NOMO-1 treated with DMSO at 0.1 percent for 48 hours (cell line): Measurements from ENCODE around the gene ATP7A.
"Not testable (repeated sequence)": the region's sequence is repeated elsewhere in the genome, so short reads cannot be mapped to it uniquely, and the experiment has no call there.

ENCODE experiments used
- DNase-seq: peaks from one replicate; lab custom pipeline; 2025; ENCODE audit not compliant: unreplicated experiment; lab: John Stamatoyannopoulos, UW

The ATP7A gene

DNA sequence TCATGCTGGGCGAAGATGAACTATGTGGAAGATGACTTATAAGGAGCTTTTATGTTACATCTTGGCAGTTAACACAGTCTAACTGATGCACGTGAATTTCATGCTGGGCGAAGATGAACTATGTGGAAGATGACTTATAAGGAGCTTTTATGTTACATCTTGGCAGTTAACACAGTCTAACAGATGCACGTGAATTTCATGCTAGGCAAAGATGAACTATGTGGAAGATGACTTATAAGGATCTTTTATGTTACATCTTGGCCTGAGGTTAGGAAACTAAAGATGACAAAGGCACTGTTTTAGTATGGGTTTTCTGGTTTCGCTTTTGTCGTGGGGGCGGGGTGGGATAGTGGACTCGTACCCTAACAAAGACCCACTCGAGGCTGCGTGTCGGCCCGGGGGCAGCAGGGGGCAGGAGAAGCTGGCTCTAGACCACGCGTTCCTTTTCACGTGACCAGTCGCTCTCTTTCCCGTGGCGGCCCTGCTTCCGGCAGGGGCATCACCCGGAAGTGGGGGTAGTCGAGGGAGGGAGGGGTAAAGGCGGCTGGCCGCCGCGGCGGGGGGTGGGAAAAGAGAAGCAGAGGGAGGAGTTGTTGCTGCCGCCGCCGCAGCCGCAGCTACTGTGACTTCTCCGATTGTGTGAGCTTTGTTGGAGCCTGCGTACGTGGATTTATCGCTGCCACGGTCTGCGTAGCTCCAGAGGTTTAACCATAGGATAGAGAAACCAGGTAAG lies at the start of gene ATP7A:
TSS of gene ATP7A (plus strand) at position 586 of the 733 bp plus-strand sequence. CDS start 60,949 bp downstream, outside the sequence.
- peak; percentile 91 for DNase-seq

DNA sequence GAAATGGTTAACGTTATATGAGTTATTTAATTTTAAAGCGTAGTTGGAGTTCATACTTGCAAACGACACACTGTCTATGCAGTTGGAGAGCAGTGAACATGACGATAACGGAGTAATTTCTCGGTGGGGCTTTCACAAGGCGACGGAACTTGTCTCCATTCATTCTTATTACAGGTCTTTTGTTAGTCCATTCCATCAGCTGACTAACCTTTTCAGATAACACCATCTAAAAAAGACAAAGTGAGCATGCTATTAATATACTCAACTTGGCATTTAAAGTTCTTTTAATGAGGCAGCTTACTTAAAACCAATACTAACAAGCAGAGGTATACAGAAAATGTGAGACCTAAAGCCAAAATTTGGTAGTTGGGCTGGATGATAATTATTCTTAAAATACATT lies 35.1 kb upstream of the ATP7A start:
- no peak for DNase-seq

DNA sequence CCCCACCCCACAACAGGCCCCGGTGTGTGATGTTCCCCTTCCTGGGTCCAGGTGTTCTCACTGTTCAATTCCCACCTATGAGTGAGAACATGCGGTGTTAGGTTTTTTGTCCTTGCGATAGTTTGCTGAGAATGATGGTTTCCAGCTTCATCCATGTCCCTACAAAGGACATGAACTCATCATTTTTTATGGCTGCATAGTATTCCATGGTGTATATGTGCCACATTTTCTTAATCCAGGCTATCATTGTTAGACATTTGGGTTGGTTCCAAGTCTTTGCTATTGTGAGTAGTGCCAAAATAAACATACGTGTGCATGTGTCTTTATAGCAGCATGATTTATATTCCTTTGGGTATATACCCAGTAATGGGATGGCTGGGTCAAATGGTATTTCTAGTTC lies 29.1 kb upstream of the ATP7A start:
- DNase-seq, result not testable (repeated sequence)

DNA sequence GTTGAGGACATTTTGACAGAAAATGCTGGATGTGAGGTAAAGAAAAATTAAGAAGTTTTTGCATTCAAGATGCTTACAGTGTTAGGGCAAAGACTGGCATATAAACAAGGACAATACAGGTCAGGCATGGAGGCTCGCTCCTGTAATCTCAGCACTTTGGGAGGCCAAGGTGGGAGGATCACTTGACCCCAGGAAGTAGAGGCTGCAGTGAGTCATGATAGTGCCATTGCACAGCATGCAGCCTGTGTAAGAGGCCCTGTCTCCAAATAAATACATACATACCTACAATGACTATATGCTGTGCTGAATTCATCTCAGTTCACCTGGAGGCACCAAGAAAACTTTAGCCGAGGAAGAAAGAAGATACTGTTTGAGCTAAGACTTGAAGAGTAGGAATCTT lies 17.6 kb upstream of the ATP7A start:
- DNase-seq, result no peak

DNA sequence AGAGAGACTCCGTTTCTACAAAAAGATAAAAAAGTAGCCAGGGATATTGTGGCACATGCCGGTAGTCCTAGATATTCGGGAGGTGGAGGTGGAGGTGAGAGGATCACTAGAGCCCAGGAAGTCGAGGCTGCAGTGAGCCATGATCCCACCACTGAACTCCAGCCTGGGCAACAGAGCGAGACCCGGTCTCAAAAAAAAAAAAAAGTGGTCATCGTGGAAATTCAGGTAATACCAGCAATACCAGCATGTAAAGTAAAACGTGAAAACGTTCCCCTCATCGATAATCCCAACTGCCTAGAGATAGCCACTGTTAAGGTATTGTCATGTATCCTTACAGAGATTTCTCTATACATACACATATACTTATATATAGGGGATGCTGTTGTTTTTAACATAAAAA lies 16.8 kb upstream of the ATP7A start:
- DNase-seq, result no peak

DNA sequence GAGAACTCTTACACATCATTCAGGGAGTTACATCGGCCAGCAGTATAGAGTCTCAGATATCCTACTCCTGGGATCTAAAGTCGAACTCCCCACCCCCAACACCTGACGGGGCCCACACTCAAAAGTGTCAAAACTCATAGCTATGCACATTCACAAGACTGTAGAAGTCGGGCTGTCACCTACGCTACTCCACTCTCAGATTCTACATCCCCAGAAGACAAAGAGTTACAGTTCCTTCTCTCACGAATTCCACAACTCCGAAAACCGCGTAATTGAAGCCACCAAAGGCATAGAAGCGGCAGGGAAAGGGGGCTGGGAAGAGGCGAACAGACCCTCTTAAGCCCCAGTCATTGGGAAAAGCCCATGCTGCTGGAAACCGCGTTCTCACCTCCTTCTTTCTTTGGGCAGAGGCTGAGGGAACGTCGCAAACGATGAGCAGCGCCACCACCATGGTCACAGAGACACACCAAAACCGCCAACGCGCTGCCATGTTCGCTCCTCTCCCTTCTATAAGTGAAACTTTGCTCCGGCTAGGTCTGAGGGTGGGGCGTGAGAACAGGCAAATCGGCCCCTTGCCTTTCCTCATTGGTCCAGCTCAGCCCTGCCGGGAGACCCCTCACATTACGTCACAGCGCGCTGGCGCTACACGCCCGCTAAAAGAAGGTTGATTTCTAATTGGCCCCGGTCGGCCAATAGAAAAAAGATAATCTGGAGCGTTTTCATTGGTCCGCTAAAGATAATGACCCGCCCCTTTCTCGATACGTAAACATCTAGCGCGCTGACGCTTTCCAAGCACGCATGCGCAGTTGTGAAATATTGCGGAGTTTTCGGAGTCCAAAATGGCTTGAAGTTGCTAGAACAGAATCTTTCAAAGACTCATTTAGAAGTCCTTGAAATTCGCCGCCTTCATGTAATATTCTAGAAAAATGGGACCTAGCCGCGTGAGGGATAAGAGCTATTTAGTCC lies 15.3 kb upstream of the ATP7A start, which contains the start of gene MAGT1:
TSS of gene MAGT1 (minus strand) at position 515 of the 966 bp plus-strand sequence. CDS start at position 490, 25 bp downstream.
- peak; percentile 94 for DNase-seq

DNA sequence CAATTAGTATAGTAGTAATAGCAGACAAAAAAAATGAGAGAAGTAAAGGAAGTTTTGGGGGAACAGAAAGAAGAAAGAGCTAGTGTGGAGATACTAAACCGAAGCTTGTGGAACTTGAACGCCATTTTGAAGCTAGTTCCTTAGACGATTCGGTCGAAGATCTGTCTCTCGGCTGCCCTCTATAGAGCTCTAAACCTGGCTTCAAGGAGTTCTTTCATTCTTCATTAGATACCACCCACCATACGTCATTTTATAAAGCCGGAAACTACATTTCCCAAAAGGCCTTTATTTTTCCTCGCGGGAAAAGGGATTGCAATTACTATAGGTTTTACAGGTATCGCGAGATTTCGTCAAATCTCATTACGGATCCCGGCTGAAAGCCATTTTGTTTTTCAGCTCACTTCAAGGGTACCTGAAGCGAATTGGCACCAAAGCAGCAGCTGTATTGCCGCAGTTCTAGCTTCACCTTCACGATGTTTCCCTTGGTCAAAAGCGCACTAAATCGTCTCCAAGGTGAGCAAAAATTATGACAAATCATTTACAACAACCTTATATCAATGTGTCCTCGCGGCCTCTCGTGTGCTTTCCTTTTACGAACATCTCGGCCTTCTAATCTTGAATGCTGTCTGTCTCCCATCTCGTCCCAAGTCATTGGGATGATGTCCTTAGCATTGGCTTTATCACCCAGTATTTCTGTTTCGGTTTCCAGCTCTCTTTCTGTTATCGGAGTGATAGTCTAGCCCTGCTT lies 11.2 kb upstream of the ATP7A start, which contains the start of gene COX7B:
TSS of gene COX7B (plus strand) at position 388 of the 748 bp plus-strand sequence. CDS start at position 474, 86 bp downstream.
- DNase-seq, result peak; percentile 95

DNA sequence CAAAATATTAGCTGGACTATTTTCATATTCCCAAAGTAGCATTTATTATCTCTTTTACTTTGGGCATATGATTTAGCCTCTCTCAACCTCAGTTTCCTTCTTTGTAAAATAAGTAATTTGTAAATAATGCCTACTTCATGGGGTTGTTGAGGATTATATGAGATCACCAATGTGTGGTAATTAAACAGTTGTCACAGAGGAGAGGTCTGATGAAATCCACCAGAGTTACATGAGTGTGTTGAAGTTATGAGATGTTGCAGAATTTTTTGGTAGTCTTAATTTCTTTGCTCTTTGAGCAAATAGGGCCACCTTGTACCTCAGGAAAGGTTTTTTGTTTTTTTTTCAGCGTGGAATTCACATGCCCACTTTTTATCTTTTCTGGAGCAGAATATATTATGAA lies 9.8 kb upstream of the ATP7A start:
- DNase-seq, result peak; percentile 16

DNA sequence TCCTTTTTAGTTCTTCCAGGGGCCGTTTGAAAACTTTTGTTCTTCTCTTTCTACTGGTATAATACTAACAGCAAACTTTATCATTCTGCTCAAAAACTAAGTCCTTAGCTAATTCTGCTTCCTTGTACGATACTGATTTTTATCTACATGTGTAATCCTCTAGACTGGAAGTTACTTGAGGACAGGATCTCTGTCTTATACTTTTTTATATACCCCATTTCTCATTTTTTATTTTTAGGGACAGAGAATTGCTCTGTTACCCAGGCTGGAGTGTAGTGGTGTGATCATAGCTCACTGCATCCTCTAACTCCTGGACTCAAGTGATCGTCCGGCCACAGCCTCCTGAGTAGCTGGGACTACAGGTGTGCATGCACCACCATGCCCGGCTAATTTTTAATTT lies 9.0 kb upstream of the ATP7A start:
- no peak for DNase-seq

DNA sequence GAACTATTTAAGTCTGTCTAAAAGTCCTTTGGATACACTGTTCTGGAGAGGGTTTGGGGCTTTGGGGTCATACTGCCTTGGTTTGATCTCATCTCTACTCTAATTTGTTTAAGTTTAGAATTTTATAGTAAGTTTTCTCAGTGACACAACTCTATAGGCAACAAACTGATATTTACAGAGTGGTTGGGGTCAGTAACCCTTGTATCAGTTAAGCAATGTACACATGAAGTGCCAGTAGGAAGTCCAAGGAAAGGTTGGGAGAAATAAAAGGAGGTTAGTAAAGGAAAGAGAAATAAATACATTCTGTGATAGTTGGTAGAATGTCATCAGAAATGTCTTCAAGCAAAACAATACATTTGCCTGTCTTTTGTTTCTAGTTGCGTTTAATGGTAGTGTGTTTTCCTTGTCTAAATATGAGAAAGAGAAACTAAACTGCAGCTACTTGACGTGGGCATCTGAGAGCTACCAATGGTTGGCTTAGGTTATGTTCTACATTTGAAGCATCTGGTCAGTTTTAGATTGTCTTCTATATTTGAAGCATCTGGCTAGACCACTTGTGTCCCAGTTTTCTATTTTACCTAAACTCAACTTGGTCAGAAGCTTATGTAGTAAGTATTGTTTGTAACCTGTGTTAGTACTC lies 6.9 kb downstream of the ATP7A start:
- no peak for DNase-seq

DNA sequence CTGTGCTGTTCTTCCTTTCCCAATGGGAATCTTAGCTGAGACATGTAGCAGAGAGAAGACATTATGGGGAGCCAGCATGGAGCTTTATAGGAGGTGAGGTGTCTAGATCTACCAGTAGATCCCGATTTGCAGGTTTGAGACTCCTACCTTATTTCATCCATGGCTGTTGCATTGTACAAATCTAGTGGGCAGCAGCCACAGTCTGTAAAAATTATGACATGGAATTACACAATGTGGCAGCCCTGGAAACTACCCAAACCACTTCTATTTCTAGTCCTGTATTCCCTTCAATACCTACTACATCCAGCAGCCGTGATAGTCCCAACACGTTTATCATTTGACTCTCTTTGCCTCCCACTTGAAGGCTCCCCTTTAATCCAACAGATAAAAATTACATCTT lies 8.1 kb downstream of the ATP7A start:
- DNase-seq, result peak; percentile 37

DNA sequence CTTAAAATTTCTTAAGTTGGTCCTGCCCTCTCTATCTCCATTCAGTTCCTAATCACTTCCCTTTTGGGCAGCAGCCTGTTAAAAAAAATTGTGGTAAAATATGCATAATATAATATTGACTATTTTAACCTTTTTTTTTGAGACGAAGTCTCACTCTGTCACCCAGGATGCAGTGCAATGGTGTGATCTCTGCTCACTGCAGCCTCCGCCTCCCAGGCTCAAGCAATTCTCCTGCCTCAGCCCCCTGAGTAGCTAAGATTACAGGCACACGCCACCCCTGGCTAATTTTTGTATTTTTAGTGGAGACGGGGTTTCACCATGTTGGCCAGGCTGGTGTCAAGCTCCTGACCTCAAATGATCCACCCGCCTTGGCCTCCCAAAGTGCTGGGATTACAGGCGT lies 8.9 kb downstream of the ATP7A start:
- not testable (repeated sequence) for DNase-seq

DNA sequence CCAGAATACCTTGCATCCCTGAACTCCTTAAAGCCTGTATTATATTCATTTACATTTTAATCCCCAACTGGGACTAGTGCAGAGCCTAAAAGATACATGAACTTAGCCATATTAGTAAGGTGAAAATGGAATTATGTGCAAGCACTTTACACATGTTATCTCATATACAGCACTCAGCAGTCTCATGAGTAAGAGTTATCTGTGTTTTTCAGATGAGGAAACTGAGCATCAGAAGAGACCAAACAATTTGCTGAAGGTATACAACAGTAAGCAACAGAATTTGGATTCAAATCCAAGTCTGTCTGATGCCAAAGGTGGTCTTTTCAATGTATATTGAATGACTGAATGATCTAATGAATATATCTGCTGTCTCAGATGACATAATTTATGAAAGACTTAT lies 12.3 kb downstream of the ATP7A start:
- DNase-seq, result no peak

DNA sequence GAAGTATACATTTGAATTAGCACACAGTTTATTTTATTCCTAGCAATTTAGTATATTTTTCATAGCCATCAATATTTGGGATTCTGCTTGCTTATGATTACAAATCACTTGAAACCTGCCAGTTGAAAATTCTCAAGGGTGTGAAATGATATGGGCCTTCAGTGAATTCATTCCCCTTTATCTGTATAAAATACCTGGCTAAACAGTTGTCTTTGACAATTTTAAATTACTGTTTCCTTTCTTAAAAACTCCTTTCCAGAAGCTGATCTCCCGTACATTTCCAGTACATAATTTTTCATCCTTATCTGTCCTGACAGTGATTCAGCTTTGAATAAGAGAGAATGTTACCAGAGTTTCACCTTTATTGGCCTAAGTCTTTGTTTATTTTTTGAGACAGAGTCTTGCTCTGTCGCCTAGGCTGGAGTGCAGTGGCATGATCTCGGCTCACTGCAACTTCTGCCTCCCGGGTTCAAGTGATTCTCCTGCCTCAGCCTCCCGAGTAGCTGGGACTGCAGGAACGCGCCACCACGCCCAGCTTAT lies 13.9 kb downstream of the ATP7A start:
- no peak for DNase-seq

DNA sequence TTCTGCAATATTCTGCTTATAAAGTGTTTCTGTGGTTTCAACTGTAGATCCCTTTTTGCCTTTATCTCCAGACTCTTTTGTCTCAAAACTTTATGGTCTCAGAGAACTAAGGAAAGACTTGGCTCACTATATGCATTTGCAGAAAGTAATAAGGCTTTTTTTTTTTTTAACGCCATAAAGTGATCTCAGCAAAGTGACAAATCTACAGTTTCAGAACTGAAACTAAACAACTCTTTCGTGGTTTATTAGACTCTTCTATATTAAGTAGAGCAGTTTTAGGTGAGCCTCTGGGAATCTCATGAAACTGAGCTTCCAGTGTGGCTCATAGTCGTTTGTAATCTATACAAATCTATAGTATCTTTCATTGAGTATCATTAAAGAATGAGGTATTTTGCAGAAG lies 15.3 kb downstream of the ATP7A start:
- DNase-seq, result no peak

DNA sequence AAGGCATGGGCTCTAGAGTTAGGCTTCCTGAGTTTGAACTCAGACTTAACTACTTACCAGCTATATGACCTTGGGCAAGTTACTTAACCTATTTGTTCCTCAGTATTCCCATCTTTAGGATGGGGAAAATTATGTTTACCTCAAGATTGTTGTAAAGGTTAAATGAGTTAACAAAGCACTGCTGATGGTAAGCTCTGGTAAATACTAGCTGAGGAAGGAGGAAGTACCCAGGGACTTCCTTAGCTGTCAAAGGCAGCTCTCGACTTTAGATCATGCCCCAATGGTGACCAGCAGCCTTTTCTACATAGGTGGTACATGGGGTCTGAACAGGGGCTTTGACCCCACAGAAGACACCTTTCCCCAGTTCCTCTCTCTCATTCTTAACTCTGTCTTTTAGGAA lies 20.1 kb downstream of the ATP7A start:
- DNase-seq, result no peak

DNA sequence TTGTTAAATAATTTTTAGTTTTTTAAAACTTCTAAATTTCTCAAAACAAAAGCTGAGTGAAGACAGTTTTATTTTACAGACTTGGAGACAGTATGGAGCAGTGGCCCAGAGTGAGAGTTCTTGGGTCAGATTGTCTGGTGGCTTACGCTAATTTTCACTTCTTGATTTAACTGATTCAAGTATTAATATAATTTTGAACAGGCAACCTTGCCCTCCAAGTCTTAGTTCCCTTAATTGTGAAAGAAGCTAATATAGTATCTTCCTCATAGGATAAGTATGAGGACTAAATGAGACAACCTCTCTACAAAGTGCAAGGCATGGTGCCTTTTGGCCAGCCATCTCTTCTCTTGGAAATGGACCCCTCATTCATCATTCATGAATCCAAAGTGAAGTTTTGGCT lies 25.4 kb downstream of the ATP7A start:
- no peak for DNase-seq

DNA sequence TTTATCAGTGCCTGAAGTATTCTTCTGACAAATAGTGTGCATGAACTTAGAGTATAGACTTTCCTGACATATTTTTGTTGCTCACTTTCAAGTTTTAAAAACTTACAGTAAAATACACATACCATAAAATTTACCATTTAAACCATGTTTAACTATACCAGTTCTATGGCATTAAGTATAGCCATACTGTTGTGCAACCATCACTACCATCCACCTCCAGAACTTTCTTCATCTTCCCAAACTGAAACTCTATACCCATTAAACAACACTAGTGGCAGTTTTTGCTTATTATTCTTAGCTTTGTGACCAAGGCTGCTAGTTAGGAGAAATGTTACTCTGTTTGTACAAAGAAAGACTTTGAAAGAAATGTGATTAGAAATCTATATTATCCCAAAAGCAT lies 25.8 kb downstream of the ATP7A start:
- no peak for DNase-seq

DNA sequence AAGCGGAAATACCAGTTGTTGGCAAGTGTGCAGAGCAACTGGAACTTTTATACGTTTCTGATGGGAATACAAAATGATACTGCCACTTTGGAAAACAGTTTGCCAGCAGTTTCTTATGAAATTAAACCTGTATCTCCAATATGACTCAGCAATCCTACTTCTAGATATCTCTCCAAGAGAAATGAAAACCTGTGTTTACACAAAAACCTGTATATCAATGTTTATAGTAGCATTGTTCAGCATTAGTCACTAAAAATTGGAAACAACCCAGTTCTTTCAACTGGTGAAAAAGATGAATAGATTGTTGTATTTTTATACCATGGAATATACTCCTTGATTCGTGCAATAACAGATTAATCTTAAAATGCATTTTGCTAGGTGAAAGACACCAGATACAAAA lies 26.8 kb downstream of the ATP7A start:
- no peak for DNase-seq

DNA sequence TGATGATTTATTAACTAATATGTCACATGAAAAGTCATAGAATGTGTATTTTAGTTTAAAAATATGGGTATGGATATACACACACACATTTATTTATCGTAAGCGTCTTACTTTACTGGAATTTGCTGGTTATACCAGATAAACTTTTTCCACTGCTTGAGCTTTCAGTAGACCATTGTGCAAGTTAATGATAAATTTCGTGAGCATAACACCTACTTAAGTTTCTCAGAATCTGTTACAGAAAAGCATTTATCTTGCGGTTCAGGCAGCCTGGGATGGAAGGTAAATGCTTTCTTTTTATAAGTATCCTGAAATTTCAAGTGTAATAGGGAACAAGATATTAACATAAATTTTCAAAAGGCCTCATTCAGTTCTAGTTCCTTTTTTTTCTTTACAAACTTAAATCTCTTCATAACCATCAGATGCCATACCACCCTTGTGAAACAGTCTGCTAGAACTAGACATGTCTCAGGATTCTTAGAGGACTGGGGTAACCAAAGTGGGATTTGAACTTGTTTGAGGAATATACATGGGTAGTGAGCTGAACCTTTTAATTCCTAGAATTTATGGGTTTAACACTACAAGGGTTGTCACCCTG lies 27.7 kb downstream of the ATP7A start:
- peak; percentile 16 for DNase-seq
